H9 (cell line): ENCODE measurements around the gene VILL. TPM values are rescaled to one million over a fixed set of nuclear protein-coding genes. Genes with fewer than 3 reads are reported as not detected.

Experiments
- DNase-seq: peaks from one replicate; pipeline ENCODE4 v3.0.0-alpha.2; 2017
- H2AFZ ChIP-seq: one replicate; pipeline ENCODE4 v1.6.1; 2013; ENCODE audit warnings: mild to moderate bottlenecking, low read length, control low read depth, moderate library complexity
- H2AK5ac ChIP-seq: 2 replicates; pipeline ENCODE4 v1.6.1; 2013; ENCODE audit warnings: low read length, control low read depth, mixed read lengths; ENCODE audit not compliant: insufficient read length
- H2BK120ac ChIP-seq: one replicate; pipeline ENCODE4 v1.6.1; 2013; ENCODE audit warnings: low read depth, mild to moderate bottlenecking, low read length, control low read depth, inconsistent platforms; ENCODE audit not compliant: poor library complexity, severe bottlenecking
- H2BK12ac ChIP-seq: 2 replicates; pipeline ENCODE4 v1.6.1; 2013; ENCODE audit warnings: low read length, control low read depth, mixed read lengths, low read depth; ENCODE audit not compliant: insufficient read length
- H2BK15ac ChIP-seq: 2 replicates; pipeline ENCODE4 v1.6.1; 2013; ENCODE audit warnings: low read depth, low read length, control low read depth
- H2BK20ac ChIP-seq: one replicate; pipeline ENCODE4 v1.6.1; 2013; ENCODE audit warnings: low read depth, mild to moderate bottlenecking, low read length, control low read depth, inconsistent platforms; ENCODE audit not compliant: poor library complexity, severe bottlenecking
- H2BK5ac ChIP-seq: 2 replicates; pipeline ENCODE4 v1.6.1; 2013; ENCODE audit warnings: low read length, control low read depth, mixed read lengths; ENCODE audit not compliant: insufficient read length
- H3K14ac ChIP-seq: 2 replicates; pipeline ENCODE4 v1.6.1; 2013; ENCODE audit warnings: low read length, control low read depth; ENCODE audit not compliant: insufficient read depth
- H3K18ac ChIP-seq: 2 replicates; pipeline ENCODE4 v1.6.1; 2013; ENCODE audit warnings: low read depth, mild to moderate bottlenecking, mixed read lengths, low read length, control low read depth; ENCODE audit not compliant: insufficient read length
- H3K23ac ChIP-seq: 2 replicates; pipeline ENCODE4 v1.6.1; 2013; ENCODE audit warnings: low read length, control low read depth, mixed read lengths, low read depth; ENCODE audit not compliant: insufficient read length
- H3K23me2 ChIP-seq: 2 replicates; pipeline ENCODE4 v1.6.1; 2013; ENCODE audit warnings: low read depth, mild to moderate bottlenecking, mixed read lengths, low read length, control low read depth; ENCODE audit not compliant: insufficient read length, poor library complexity, severe bottlenecking
- H3K27ac ChIP-seq: 2 replicates; pipeline ENCODE4 v1.5.1; 2013; ENCODE audit warnings: low read length, control low read depth, mixed read lengths, low read depth; ENCODE audit not compliant: insufficient read length
- H3K27me3 ChIP-seq: 2 replicates; pipeline ENCODE4 v1.6.1; 2013; ENCODE audit warnings: low read length, control low read depth, inconsistent platforms; ENCODE audit not compliant: insufficient read depth
- H3K4ac ChIP-seq: 2 replicates; pipeline ENCODE4 v1.6.1; 2013; ENCODE audit warnings: low read depth, mild to moderate bottlenecking, control low read depth, inconsistent platforms, low read length, moderate library complexity
- H3K4me1 ChIP-seq: 2 replicates; pipeline ENCODE4 v1.6.1; 2013; ENCODE audit warnings: low read length, control low read depth, inconsistent platforms; ENCODE audit not compliant: insufficient read depth
- H3K4me2 ChIP-seq: 2 replicates; pipeline ENCODE4 v1.6.1; 2013; ENCODE audit warnings: low read length, control low read depth, mixed read lengths; ENCODE audit not compliant: insufficient read length, insufficient read depth
- H3K56ac ChIP-seq: 2 replicates; pipeline ENCODE4 v1.6.1; 2013; ENCODE audit warnings: low read depth, mild to moderate bottlenecking, mixed read lengths, low read length, control low read depth; ENCODE audit not compliant: insufficient read length
- H3K79me1 ChIP-seq: 2 replicates; pipeline ENCODE4 v1.6.1; 2013; ENCODE audit warnings: low read depth, mild to moderate bottlenecking, moderate library complexity, low read length, control low read depth, inconsistent platforms; ENCODE audit not compliant: insufficient read depth, poor library complexity, severe bottlenecking
- H3K79me2 ChIP-seq: 2 replicates; pipeline ENCODE4 v1.6.1; 2013; ENCODE audit warnings: low read length, control low read depth, inconsistent platforms; ENCODE audit not compliant: insufficient read depth
- H3K9ac ChIP-seq: 2 replicates; pipeline ENCODE4 v1.6.1; 2013; ENCODE audit warnings: low read length, control low read depth, mixed read lengths; ENCODE audit not compliant: insufficient read length; ENCODE audit errors: extremely low read depth
- H3K9me3 ChIP-seq: one replicate; pipeline ENCODE4 v1.6.1; 2013; ENCODE audit warnings: low read depth, low read length, inconsistent platforms; ENCODE audit not compliant: control insufficient read depth
- H3T11ph ChIP-seq: one replicate; pipeline ENCODE4 v1.6.1; 2013; ENCODE audit warnings: mild to moderate bottlenecking, low read length, control low read depth, inconsistent platforms
- H4K20me1 ChIP-seq: one replicate; pipeline ENCODE4 v1.6.1; 2013; ENCODE audit not compliant: control insufficient read depth, insufficient read length, insufficient read depth
- H4K5ac ChIP-seq: 2 replicates; pipeline ENCODE4 v1.6.1; 2013; ENCODE audit warnings: low read depth, mild to moderate bottlenecking, mixed read lengths, low read length, control low read depth; ENCODE audit not compliant: insufficient read length
- H4K8ac ChIP-seq: replicated peaks from 2 replicates; pipeline ENCODE4 v1.6.1; 2013; ENCODE audit warnings: low read length, control low read depth, mixed read lengths, low read depth; ENCODE audit not compliant: insufficient read length
- H4K91ac ChIP-seq: 2 replicates; pipeline ENCODE4 v1.6.1; 2013; ENCODE audit warnings: low read depth, mild to moderate bottlenecking, moderate library complexity, mixed read lengths, low read length, control low read depth; ENCODE audit not compliant: insufficient read length
- H3K27ac Mint-ChIP-seq, 3 experiments: 2 replicates in 2 of 3; 3 replicates in 1 of 3; pipeline ENCODE4 v1.8.0; 2020 to 2021; ENCODE audit warnings: mixed read lengths in 3 of 3, mild to moderate bottlenecking in 1 of 3, moderate library complexity in 1 of 3
- H3K27me3 Mint-ChIP-seq: 2 replicates; pipeline ENCODE4 v1.8.0; 2021; ENCODE audit warnings: low read depth, mild to moderate bottlenecking, moderate library complexity, mixed read lengths
- H3K36me3 Mint-ChIP-seq, 3 experiments: 2 replicates in 2 of 3; 3 replicates in 1 of 3; pipeline ENCODE4 v1.8.0; 2020 to 2021; ENCODE audit warnings: low read depth in 3 of 3, mixed read lengths in 3 of 3; ENCODE audit not compliant: insufficient read depth in 1 of 3
- H3K4me1 Mint-ChIP-seq, 2 experiments: 2 replicates each; pipeline ENCODE4 v1.8.0; 2020; ENCODE audit warnings: mixed read lengths in 2 of 2
- H3K4me3 Mint-ChIP-seq, 2 experiments: 2 replicates in 1 of 2; 3 replicates in 1 of 2; pipeline ENCODE4 v1.8.0; 2020 to 2021; ENCODE audit warnings: mild to moderate bottlenecking in 2 of 2, mixed read lengths in 2 of 2, moderate library complexity in 1 of 2
- H3K9me3 Mint-ChIP-seq, 2 experiments: 2 replicates in 1 of 2; 3 replicates in 1 of 2; pipeline ENCODE4 v1.8.0; 2020; ENCODE audit warnings: mild to moderate bottlenecking in 2 of 2, mixed read lengths in 2 of 2, moderate library complexity in 1 of 2
- CTCF ChIP-seq: fragments of 200-600 bp; sonication (generic); conservative IDR thresholded peaks from 3 replicates; pipeline ENCODE4 v1.8.0; 2021; ENCODE audit warnings: antibody characterized with exemption, mild to moderate bottlenecking
- WGBS: extraction: QIAGEN DNeasy Blood & Tissue Kit; methylation state at CpG from one replicate; pipeline ENCODE4 v1.1.7; 2013; ENCODE audit warnings: missing lambda C conversion rate, low lambda C conversion rate, mixed read lengths; ENCODE audit not compliant: insufficient read length; ENCODE audit errors: extremely low coverage; 5-methylcytosine and 5-hydroxymethylcytosine counted together
- total RNA-seq: library from RNA; stranded (reverse); gene quantifications from 2 replicates; pipeline ENCODE4 v1.2.1, GENCODE V29; 2021

VILL gene
- total RNA-seq, 1 experiment from 2014 or later, result 3.2 TPM

- no peaks in the 10 kb centered on the region for H3K79me1 ChIP-seq
- H3K4me2 ChIP-seq, result no peak overlapping the region
- H4K91ac ChIP-seq, result no peak overlapping the region
- H2BK15ac ChIP-seq, result no peak overlapping the region
- H4K20me1 ChIP-seq, result no peaks in the 10 kb centered on the region
- no peak overlapping the region for H3K27ac ChIP-seq
- H3K56ac ChIP-seq, result no peak overlapping the region
- Mint-ChIP-seq H3K27ac (no peak overlapping the region), H3K27me3 (no peaks in the 10 kb centered on the region), H3K4me1 (peaks cover 7 to 8% of the 10 kb centered on the region in 2 experiments), H3K36me3 (peaks cover 0 to 17% (median 16%) of the 10 kb centered on the region in 3 experiments; a peak in 6 of 7 replicates), H3K9me3 (no peaks in the 10 kb centered on the region; a peak in 1 of 5 replicates), H3K4me3 (no peak overlapping the region)
- no peak overlapping the region for H3K14ac ChIP-seq
- no peak overlapping the region for H4K8ac ChIP-seq
- WGBS, result no CpG with 5 or more reads among the region's 16 CpGs
- H3K9me3 ChIP-seq, result no peaks in the 10 kb centered on the region
- no peak for DNase-seq
- H3K23ac ChIP-seq, result no peak overlapping the region
- TF ChIP-seq CTCF, result no peak
- H2BK20ac ChIP-seq, result no peak overlapping the region
- H2AFZ ChIP-seq, result no peak overlapping the region
- no peak overlapping the region for H3K4ac ChIP-seq
- no peak overlapping the region for H3K9ac ChIP-seq
- no peak overlapping the region for H2BK5ac ChIP-seq
- H3K4me1 ChIP-seq, result no peaks in the 10 kb centered on the region
- H2BK12ac ChIP-seq, result no peak overlapping the region
- no peak overlapping the region for H2AK5ac ChIP-seq
- H3K18ac ChIP-seq, result no peak overlapping the region
- no peak overlapping the region for H4K5ac ChIP-seq
- no peaks in the 10 kb centered on the region for H3K23me2 ChIP-seq
- no peak overlapping the region for H3T11ph ChIP-seq
- no peak overlapping the region for H2BK120ac ChIP-seq
- no peaks in the 10 kb centered on the region for H3K79me2 ChIP-seq
- H3K27me3 ChIP-seq, result no peaks in the 10 kb centered on the region
Observed at GRCh38 chr3:38006445-38006995, 15.9 kb downstream of the VILL start.
